Measurements from ENCODE around the gene C5orf63.

DNA sequence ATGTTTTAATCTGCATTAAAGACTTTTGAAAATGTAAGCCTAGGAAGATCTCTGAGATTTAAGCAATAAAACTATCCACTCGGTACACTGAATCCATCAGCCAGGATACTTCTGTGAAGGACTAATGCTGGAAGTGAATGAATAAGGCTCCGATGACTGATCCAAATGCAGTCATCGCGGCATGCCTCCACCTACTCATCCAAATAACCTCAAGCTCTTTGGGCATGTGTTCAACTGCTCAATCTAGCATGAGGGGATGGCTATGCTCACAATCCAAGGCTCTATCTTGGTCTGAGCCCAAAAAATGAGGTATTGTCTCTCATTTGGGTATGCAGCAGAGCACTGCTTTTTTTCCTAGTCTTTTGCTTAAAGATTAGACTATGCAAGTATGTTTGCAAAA is 62.1 kb downstream of the C5orf63 start:
- TF ChIP-seq CBX5 (IDR thresholded peaks at IDR 0.05; ENCODE audit: low read depth) (no peak), POLR2A (IDR thresholded peaks at IDR 0.05; ENCODE audit: low read depth, low read length) (no peak), POLR2AphosphoS5 (IDR thresholded peaks at IDR 0.05; ENCODE audit: low read length) (no peak)
- TF ChIP-seq, protein P1, sequence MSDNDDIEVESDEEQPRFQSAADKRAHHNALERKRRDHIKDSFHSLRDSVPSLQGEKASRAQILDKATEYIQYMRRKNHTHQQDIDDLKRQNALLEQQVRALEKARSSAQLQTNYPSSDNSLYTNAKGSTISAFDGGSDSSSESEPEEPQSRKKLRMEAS (IDR thresholded peaks at IDR 0.05; ENCODE audit: low read depth, low read length): no peak
- TF ChIP-seq, protein P2, sequence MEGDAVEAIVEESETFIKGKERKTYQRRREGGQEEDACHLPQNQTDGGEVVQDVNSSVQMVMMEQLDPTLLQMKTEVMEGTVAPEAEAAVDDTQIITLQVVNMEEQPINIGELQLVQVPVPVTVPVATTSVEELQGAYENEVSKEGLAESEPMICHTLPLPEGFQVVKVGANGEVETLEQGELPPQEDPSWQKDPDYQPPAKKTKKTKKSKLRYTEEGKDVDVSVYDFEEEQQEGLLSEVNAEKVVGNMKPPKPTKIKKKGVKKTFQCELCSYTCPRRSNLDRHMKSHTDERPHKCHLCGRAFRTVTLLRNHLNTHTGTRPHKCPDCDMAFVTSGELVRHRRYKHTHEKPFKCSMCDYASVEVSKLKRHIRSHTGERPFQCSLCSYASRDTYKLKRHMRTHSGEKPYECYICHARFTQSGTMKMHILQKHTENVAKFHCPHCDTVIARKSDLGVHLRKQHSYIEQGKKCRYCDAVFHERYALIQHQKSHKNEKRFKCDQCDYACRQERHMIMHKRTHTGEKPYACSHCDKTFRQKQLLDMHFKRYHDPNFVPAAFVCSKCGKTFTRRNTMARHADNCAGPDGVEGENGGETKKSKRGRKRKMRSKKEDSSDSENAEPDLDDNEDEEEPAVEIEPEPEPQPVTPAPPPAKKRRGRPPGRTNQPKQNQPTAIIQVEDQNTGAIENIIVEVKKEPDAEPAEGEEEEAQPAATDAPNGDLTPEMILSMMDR (IDR thresholded peaks at IDR 0.05 in 2 of 3, conservative IDR thresholded peaks at IDR 0.05 in 1 of 3; ENCODE audit: control insufficient read depth in 2 of 3, extremely low read depth in 1 of 3, insufficient read depth in 1 of 3, low read depth in 3 of 3, low read length in 3 of 3): no peak
- TF ChIP-seq, protein P3, sequence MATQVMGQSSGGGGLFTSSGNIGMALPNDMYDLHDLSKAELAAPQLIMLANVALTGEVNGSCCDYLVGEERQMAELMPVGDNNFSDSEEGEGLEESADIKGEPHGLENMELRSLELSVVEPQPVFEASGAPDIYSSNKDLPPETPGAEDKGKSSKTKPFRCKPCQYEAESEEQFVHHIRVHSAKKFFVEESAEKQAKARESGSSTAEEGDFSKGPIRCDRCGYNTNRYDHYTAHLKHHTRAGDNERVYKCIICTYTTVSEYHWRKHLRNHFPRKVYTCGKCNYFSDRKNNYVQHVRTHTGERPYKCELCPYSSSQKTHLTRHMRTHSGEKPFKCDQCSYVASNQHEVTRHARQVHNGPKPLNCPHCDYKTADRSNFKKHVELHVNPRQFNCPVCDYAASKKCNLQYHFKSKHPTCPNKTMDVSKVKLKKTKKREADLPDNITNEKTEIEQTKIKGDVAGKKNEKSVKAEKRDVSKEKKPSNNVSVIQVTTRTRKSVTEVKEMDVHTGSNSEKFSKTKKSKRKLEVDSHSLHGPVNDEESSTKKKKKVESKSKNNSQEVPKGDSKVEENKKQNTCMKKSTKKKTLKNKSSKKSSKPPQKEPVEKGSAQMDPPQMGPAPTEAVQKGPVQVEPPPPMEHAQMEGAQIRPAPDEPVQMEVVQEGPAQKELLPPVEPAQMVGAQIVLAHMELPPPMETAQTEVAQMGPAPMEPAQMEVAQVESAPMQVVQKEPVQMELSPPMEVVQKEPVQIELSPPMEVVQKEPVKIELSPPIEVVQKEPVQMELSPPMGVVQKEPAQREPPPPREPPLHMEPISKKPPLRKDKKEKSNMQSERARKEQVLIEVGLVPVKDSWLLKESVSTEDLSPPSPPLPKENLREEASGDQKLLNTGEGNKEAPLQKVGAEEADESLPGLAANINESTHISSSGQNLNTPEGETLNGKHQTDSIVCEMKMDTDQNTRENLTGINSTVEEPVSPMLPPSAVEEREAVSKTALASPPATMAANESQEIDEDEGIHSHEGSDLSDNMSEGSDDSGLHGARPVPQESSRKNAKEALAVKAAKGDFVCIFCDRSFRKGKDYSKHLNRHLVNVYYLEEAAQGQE (IDR thresholded peaks at IDR 0.05; ENCODE audit: low read depth, low read length): no peak

All from GM12878 (cell line).